ENCODE results near the gene STXBP6. TPM values are rescaled to one million over a fixed set of nuclear protein-coding genes. Genes with fewer than 3 reads are reported as not detected.

Gene STXBP6
- total and polyA plus RNA-seq, 2 of the 13 experiments (the other 11 are each of a cell fraction or from before 2014, with no cell fraction given): 35.3 to 42.8 TPM

GRCh38 chr14:24909523-24910302, 140.2 kb downstream of the STXBP6 start (continued):
- no peak for TF ChIP-seq HBP1 (CRISPR knock-in tag; IDR thresholded peaks at IDR 0.05; ENCODE audit: low read depth)
- peak; percentile 46; the same call in 1 of the 2 replicates for TF ChIP-seq HNF4A (CRISPR knock-in tag; IDR thresholded peaks at IDR 0.05)
- TF ChIP-seq ZNF543 (CRISPR knock-in tag; IDR thresholded peaks at IDR 0.05): no peak
- TF ChIP-seq HNRNPH1 (optimal IDR thresholded peaks at IDR 0.05; ENCODE audit: low read depth, low read length): no peak
- 0 out of 2 replicates have a peak, but pooled peaks have one; percentile 22 for TF ChIP-seq IRF1 (CRISPR knock-in tag; IDR thresholded peaks at IDR 0.05; ENCODE audit: low read depth)
- no peak; the same call in 1 of the 2 replicates for TF ChIP-seq FOSL1 (CRISPR knock-in tag; IDR thresholded peaks at IDR 0.05; ENCODE audit: borderline replicate concordance)
- TF ChIP-seq E2F1 (CRISPR knock-in tag; IDR thresholded peaks at IDR 0.05): 0 out of 2 replicates have a peak, but pooled peaks have one; percentile 2
- TF ChIP-seq MTF2 (CRISPR knock-in tag; IDR thresholded peaks at IDR 0.05; ENCODE audit: borderline replicate concordance): no peak
- no peak for TF ChIP-seq CHD4 (IDR thresholded peaks at IDR 0.05; ENCODE audit: borderline replicate concordance, low read length)
- TF ChIP-seq SNAPC4 (CRISPR knock-in tag; IDR thresholded peaks at IDR 0.05): no peak
- TF ChIP-seq HNF1B (CRISPR knock-in tag; IDR thresholded peaks at IDR 0.05): 0 out of 2 replicates have a peak, but pooled peaks have one; percentile 28
- 0 out of 2 replicates have a peak, but pooled peaks have one; percentile 67 for TF ChIP-seq HINFP (CRISPR knock-in tag; IDR thresholded peaks at IDR 0.05; ENCODE audit: low read depth)
- TF ChIP-seq MLLT10 (CRISPR knock-in tag; IDR thresholded peaks at IDR 0.05): no peak
- no peak for TF ChIP-seq PCBP2 (optimal IDR thresholded peaks at IDR 0.05; ENCODE audit: low read depth, low read length, poor library complexity, severe bottlenecking)
- TF ChIP-seq MXD4 (CRISPR knock-in tag; IDR thresholded peaks at IDR 0.05): no peak

Measured in HepG2 (cell line).